ENCODE results near the gene C1orf216.
A peak's percentile ranks its signal among the peaks of the same experiment; 100 is the strongest.
"Not testable (repeated sequence)": the region's sequence is repeated elsewhere in the genome, so short reads cannot be mapped to it uniquely, and the experiment has no call there.

Gene C1orf216

DNA sequence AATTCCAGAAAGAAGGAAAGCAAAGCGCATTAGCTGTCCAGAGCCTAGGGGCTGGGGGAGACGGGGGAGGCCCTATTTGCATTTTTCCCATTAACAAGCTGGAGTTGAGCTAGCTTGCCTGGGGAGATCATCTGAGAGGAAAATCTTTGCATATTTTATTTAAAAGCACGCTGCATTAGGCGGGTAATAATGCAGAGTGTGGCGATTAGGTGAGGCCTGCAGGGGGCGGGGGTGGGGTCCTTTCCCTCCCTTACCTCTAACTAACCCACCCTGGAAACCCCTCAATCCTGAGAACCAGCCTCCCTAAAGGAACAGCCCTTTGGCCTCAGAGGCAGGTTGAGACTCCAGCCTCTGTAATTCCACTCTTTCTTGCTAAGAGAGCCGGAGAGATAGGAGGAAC, 16.2 kb downstream of the C1orf216 start:
- H3K27me3 ChIP-seq (ENCODE audit: control insufficient read depth, insufficient read depth, low read length), result peaks cover 18% of the 10 kb centered on the region
- peak overlapping the region; percentile 20 for H3K4me3 ChIP-seq (ENCODE audit: low read length)
- no peak overlapping the region for H3K9ac ChIP-seq (ENCODE audit: low read length)
- H3K27ac ChIP-seq (ENCODE audit: low read length), result no peak overlapping the region
- H3K9me3 ChIP-seq (ENCODE audit: control insufficient read depth, low read depth, low read length), result no peaks in the 10 kb centered on the region
- peaks cover 17% of the 10 kb centered on the region for H3K4me1 ChIP-seq (ENCODE audit: control insufficient read depth, low read depth, low read length)
- no peaks in the 10 kb centered on the region for H3K36me3 ChIP-seq (ENCODE audit: control insufficient read depth, low read depth, low read length)

DNA sequence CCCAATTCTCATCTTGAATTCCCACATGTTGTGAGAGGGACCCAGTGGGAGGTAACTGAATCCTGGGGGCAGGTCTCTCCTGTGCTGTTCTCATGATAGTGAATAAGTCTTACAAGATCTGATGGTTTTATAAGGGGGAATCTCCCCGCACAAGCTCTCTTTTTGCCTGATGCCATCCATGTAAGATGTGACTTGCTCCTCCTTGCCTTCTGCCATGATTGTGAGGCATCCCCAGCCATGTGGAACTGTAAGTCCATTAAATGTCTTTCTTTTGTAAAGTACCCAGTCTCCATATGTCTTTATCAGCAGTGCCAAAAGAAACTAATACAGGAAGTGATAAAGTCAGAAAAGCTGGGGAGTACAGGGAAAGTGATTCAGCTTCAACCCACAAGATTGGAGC, 19.5 kb downstream of the C1orf216 start:
- Histone ChIP-seq H3K27me3 (ENCODE audit: control insufficient read depth, insufficient read depth, low read length) (peaks cover 11% of the 10 kb centered on the region), H3K4me1 (ENCODE audit: control insufficient read depth, low read depth, low read length) (peaks cover 11% of the 10 kb centered on the region)
- not testable (repeated sequence) for H3K9ac ChIP-seq (ENCODE audit: low read length); H3K4me3 ChIP-seq (ENCODE audit: low read length); H3K36me3 ChIP-seq (ENCODE audit: control insufficient read depth, low read depth, low read length); H3K27ac ChIP-seq (ENCODE audit: low read length); H3K9me3 ChIP-seq (ENCODE audit: control insufficient read depth, low read depth, low read length)

DNA sequence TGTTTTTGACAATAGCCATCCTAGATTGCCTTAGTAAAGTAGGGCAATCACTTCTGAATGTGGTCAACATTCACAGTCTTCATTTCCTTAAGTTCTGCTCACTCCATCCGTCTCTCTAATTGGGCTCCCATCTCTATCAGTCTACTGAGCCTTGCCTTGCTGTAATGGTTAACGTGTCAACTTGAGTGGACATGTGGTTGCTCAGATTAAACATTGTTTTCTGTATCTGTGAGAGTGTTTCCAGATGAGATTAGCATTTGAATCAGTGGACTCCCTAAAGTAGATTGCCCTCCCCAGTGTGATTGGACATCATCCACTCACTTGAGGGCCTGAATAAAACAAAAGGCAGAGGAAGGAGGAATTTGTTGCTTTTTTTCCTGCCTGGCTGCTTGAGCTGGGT, 26.4 kb downstream of the C1orf216 start:
- no peak overlapping the region for H3K4me3 ChIP-seq (ENCODE audit: low read length)
- no peaks in the 10 kb centered on the region for H3K27me3 ChIP-seq (ENCODE audit: control insufficient read depth, insufficient read depth, low read length)
- H3K36me3 ChIP-seq (ENCODE audit: control insufficient read depth, low read depth, low read length), result no peaks in the 10 kb centered on the region
- no peak overlapping the region for H3K9ac ChIP-seq (ENCODE audit: low read length)
- peaks cover 11% of the 10 kb centered on the region for H3K4me1 ChIP-seq (ENCODE audit: control insufficient read depth, low read depth, low read length)
- H3K27ac ChIP-seq (ENCODE audit: low read length), result no peak overlapping the region
- H3K9me3 ChIP-seq (ENCODE audit: control insufficient read depth, low read depth, low read length), result no peaks in the 10 kb centered on the region

DNA sequence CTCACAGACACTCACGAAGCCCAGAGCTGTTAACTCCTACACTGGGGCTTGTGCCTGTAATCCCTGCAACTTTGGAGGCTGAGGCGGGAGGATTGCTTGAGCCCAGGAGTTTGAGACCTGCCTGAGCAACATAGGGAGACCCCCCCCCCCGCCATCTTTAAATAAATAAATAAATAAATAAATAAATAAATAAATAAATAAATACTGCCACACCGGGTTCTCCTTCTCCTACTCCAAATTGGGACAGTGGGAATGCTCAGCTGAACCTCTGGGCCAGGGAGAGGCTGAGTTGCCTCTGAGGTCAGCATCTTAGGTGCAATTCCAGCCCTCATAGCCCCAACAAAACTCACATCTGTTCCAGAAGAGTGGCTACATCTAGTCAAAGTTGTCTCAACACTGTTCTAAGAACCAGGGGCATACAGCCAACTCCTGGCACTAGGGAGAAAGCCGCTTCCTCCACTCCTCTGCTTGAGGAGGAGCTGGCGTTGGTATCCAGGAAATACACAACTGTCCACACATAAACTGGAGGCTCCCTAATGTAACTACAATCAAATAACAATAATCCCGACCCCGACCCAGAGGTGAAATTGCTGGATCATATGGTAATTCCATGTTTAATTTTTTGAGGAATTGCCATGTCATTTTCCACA, 27.0 kb downstream of the C1orf216 start:
- Histone ChIP-seq H3K4me1 (ENCODE audit: control insufficient read depth, low read depth, low read length) (peaks cover 11% of the 10 kb centered on the region), H3K27me3 (ENCODE audit: control insufficient read depth, insufficient read depth, low read length) (no peaks in the 10 kb centered on the region), H3K9ac (ENCODE audit: low read length) (no peak overlapping the region), H3K4me3 (ENCODE audit: low read length) (no peak overlapping the region), H3K27ac (ENCODE audit: low read length) (no peak overlapping the region), H3K9me3 (ENCODE audit: control insufficient read depth, low read depth, low read length) (no peaks in the 10 kb centered on the region), H3K36me3 (ENCODE audit: control insufficient read depth, low read depth, low read length) (no peaks in the 10 kb centered on the region)

DNA sequence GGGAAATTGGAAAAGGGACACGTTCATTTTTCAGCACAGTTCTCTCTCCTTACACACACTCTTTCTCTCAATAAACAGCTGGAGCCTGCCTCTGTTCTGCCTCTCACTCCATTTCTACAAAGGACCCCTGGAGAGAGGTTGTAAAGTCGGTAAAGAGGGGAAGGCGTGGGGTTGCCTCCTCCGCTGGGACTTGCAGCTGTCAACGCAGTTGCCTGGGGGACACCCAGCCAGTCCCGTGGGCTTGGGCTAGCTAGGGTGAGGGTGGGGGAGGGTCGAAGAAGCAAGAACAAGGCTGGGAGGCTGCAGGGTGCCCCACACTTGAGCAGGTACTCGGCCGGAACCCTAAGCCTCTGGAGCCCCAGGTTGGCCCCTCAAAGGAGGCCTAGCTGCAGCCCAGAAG, 27.6 kb downstream of the C1orf216 start:
- Histone ChIP-seq H3K4me3 (ENCODE audit: low read length) (peak overlapping the region; percentile 21), H3K4me1 (ENCODE audit: control insufficient read depth, low read depth, low read length) (peaks cover 11% of the 10 kb centered on the region), H3K9ac (ENCODE audit: low read length) (no peak overlapping the region), H3K27ac (ENCODE audit: low read length) (no peak overlapping the region), H3K36me3 (ENCODE audit: control insufficient read depth, low read depth, low read length) (no peaks in the 10 kb centered on the region), H3K9me3 (ENCODE audit: control insufficient read depth, low read depth, low read length) (no peaks in the 10 kb centered on the region), H3K27me3 (ENCODE audit: control insufficient read depth, insufficient read depth, low read length) (no peaks in the 10 kb centered on the region)

DNA sequence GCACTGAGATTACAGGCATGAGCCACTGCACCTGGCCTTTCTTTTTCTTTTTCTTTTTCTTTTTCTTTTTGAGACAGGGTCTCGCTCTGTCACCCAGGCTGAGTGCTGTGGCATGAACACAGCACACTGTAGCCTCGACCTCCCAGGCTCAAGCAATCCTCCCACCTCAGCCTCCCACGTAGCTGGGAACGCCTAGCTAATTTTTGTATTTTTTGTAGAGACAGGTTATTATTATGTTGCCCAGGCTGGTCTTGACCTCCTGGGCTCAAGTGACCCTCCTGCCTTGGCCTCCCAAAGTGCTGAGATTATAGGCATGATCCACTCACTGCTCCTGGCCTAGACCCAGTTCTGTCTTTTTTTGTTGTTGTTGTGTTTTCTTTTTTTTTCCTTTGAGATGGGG, 28.6 kb downstream of the C1orf216 start:
- H3K27ac ChIP-seq (ENCODE audit: low read length); H3K27me3 ChIP-seq (ENCODE audit: control insufficient read depth, insufficient read depth, low read length); H3K4me3 ChIP-seq (ENCODE audit: low read length); H3K9me3 ChIP-seq (ENCODE audit: control insufficient read depth, low read depth, low read length); H3K9ac ChIP-seq (ENCODE audit: low read length); H3K36me3 ChIP-seq (ENCODE audit: control insufficient read depth, low read depth, low read length): not testable (repeated sequence)
- peaks cover 11% of the 10 kb centered on the region for H3K4me1 ChIP-seq (ENCODE audit: control insufficient read depth, low read depth, low read length)

DNA sequence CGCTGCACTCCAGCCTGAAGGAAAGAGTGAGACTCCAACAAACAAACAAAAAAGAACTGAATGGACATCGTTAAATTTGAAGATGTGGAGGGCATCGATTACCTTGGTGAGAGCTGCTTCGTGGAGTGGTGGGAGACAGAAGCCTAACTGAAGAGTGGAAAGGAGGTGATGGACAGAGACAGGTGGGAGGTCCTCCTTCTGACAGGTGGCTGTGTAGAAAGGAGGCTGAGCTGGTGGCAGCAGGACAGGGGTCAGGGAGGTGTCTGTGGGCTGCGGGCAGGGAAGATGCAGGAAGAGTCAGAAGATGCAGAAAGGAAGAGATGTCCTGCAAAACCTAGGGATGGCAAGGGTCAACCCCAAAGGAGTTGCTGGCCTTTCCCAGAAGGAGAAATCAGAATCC, 30.5 kb downstream of the C1orf216 start:
- no peaks in the 10 kb centered on the region for H3K27me3 ChIP-seq (ENCODE audit: control insufficient read depth, insufficient read depth, low read length)
- no peak overlapping the region for H3K9ac ChIP-seq (ENCODE audit: low read length)
- no peaks in the 10 kb centered on the region for H3K36me3 ChIP-seq (ENCODE audit: control insufficient read depth, low read depth, low read length)
- no peak overlapping the region for H3K4me3 ChIP-seq (ENCODE audit: low read length)
- H3K27ac ChIP-seq (ENCODE audit: low read length), result no peak overlapping the region
- H3K4me1 ChIP-seq (ENCODE audit: control insufficient read depth, low read depth, low read length), result peaks cover 11% of the 10 kb centered on the region
- no peaks in the 10 kb centered on the region for H3K9me3 ChIP-seq (ENCODE audit: control insufficient read depth, low read depth, low read length)

DNA sequence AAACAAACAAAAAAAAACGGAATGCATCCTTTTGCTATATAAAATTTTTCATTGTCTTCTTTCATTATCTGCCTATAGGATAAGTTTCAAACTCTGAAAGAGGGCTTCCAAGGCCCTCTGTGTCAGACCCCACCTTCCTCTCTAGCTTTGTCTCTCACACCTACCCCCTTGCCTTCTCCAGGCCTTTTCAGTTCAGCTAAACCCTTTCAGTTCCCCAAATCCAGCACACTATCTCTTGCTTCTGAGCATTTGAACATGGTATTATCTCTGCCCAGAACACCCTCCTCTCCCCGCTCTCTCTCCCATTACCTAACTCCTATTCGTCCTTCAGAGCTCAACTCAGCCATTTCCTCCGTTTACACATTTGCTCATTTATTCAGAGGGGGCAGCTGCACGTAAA, 35.7 kb downstream of the C1orf216 start:
- Histone ChIP-seq H3K36me3 (ENCODE audit: control insufficient read depth, low read depth, low read length) (no peaks in the 10 kb centered on the region), H3K4me1 (ENCODE audit: control insufficient read depth, low read depth, low read length) (no peaks in the 10 kb centered on the region), H3K27ac (ENCODE audit: low read length) (no peak overlapping the region), H3K9me3 (ENCODE audit: control insufficient read depth, low read depth, low read length) (no peaks in the 10 kb centered on the region), H3K4me3 (ENCODE audit: low read length) (no peak overlapping the region), H3K9ac (ENCODE audit: low read length) (no peak overlapping the region), H3K27me3 (ENCODE audit: control insufficient read depth, insufficient read depth, low read length) (no peaks in the 10 kb centered on the region)

DNA sequence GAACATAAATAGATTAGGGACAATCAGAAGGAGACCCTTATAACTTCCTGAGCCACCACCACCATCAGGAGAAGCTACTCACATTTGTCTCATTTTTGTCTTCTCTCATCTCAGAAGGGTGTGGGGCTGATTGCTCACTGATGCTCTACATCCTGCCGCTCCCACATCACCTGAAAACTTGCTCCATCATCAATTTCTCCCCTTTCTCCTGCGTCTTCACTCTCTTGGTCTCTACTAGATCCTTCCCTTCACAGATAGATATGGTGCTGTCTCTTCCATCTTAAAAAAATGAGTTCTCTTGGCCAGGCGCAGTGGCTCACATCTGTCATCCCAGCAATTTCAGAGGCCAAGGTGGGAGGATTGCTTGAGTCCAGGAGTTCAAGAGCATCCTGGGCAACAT, 38.4 kb downstream of the C1orf216 start:
- Histone ChIP-seq H3K9ac (ENCODE audit: low read length) (no peak overlapping the region), H3K36me3 (ENCODE audit: control insufficient read depth, low read depth, low read length) (no peaks in the 10 kb centered on the region), H3K27ac (ENCODE audit: low read length) (no peak overlapping the region), H3K4me1 (ENCODE audit: control insufficient read depth, low read depth, low read length) (no peaks in the 10 kb centered on the region), H3K4me3 (ENCODE audit: low read length) (no peak overlapping the region), H3K9me3 (ENCODE audit: control insufficient read depth, low read depth, low read length) (no peaks in the 10 kb centered on the region), H3K27me3 (ENCODE audit: control insufficient read depth, insufficient read depth, low read length) (no peaks in the 10 kb centered on the region)

DNA sequence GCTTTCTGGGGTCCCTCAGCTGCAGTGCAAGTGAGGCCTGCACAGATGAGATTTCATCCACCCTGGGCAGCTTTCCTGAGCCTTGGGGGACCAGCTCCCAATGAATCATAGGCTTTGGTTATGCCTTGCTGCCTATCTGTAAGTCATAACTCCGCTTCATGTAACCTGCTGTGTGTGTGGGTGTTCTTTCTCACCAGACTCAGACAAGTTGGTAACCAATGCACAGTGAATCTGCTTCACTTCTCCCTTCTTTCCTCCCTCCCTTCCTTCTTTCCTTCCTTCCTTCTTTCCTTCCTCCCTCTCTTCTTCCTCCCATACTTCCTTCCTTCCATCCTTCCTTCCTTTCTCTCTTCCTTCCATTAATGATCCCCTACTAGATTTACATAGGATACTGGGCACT, 42.9 kb downstream of the C1orf216 start:
- H3K36me3 ChIP-seq (ENCODE audit: control insufficient read depth, low read depth, low read length), result no peaks in the 10 kb centered on the region
- H3K9me3 ChIP-seq (ENCODE audit: control insufficient read depth, low read depth, low read length), result no peaks in the 10 kb centered on the region
- H3K4me1 ChIP-seq (ENCODE audit: control insufficient read depth, low read depth, low read length), result no peaks in the 10 kb centered on the region
- H3K27ac ChIP-seq (ENCODE audit: low read length), result no peak overlapping the region
- H3K9ac ChIP-seq (ENCODE audit: low read length), result no peak overlapping the region
- H3K27me3 ChIP-seq (ENCODE audit: control insufficient read depth, insufficient read depth, low read length), result no peaks in the 10 kb centered on the region
- no peak overlapping the region for H3K4me3 ChIP-seq (ENCODE audit: low read length)

DNA sequence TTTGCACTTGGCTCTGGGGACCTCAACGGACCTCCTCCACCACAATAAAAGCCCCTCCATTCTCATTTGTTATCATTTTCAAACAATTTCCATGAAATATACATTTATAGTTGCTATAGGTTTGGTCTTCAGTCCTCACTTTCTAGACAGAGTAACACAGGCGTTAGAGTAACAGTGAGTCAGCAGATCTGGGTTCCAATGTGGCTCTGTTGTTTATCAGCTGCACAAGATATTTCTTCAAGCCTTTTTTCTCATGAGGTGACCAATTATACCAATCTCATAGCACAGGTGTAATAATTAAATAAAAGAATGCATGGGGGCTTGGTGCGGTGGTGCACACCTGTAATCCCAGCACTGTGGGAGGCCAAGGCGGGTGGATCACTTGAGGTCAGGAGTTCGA, 44.6 kb downstream of the C1orf216 start:
- H3K9me3 ChIP-seq (ENCODE audit: control insufficient read depth, low read depth, low read length), result no peaks in the 10 kb centered on the region
- H3K4me1 ChIP-seq (ENCODE audit: control insufficient read depth, low read depth, low read length), result no peaks in the 10 kb centered on the region
- no peak overlapping the region for H3K27ac ChIP-seq (ENCODE audit: low read length)
- no peak overlapping the region for H3K4me3 ChIP-seq (ENCODE audit: low read length)
- H3K9ac ChIP-seq (ENCODE audit: low read length), result no peak overlapping the region
- H3K27me3 ChIP-seq (ENCODE audit: control insufficient read depth, insufficient read depth, low read length), result no peaks in the 10 kb centered on the region
- no peaks in the 10 kb centered on the region for H3K36me3 ChIP-seq (ENCODE audit: control insufficient read depth, low read depth, low read length)

DNA sequence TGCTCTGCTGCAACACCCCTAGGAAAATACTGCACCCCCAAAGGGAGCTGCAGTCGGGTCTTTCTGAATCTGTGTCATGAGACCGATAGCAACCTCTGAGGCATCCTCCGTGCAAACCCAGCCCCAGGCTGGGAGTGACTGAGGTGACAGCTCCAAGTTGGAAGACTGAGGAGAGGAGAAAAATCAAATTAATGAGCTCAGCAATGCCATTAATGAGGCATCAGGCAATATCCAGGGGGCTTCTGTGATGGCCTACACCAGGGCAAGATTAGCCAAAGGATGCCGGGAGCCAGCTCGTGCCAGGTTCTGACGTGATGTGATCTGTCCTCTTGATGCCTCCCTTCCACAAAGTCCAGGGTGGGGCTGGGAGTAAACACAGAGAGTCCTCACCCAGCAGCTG, 46.6 kb downstream of the C1orf216 start:
- Histone ChIP-seq H3K36me3 (ENCODE audit: control insufficient read depth, low read depth, low read length) (no peaks in the 10 kb centered on the region), H3K9me3 (ENCODE audit: control insufficient read depth, low read depth, low read length) (no peaks in the 10 kb centered on the region), H3K4me3 (ENCODE audit: low read length) (no peak overlapping the region), H3K9ac (ENCODE audit: low read length) (no peak overlapping the region), H3K27ac (ENCODE audit: low read length) (no peak overlapping the region), H3K27me3 (ENCODE audit: control insufficient read depth, insufficient read depth, low read length) (no peaks in the 10 kb centered on the region), H3K4me1 (ENCODE audit: control insufficient read depth, low read depth, low read length) (no peaks in the 10 kb centered on the region)
